ENCODE results near the gene TIGD3.

DNA sequence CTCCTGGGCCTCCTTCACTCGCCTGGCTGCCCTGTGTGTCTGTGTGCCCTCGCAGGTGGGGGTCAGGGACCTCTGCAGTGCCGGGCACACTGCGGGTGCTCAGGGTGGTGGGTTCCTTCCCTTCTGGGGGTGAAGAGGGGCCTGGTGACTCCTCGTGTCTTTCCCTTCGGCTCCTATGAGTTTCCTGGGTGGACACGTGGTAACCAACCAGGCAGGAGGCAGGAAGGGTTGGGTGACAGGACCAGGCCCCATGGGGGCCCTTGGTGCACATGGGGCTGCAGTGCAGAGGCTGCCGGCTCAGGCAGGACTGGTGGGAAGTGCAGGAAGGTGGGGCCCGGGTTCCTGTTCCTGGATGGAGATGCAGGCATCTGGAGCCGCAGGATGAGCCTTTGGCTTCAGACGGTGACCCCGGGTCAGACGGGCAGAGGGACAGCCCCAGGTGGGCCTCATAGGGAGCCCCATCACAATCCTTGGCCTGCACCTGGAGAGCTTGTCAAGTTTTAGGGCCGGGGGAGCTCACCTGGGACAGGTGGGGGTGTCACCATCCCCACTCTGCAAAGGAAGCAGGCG lies 41.5 kb downstream of the TIGD3 start:
- TF ChIP-seq TAF1 (IDR thresholded peaks at IDR 0.05; ENCODE audit: borderline replicate concordance, insufficient read depth, low read length) (no peak), POLR2AphosphoS5 (IDR thresholded peaks at IDR 0.05; ENCODE audit: low read depth, low read length) (no peak)

Data from PFSK-1 (cell line).